Tibial artery (tissue), 4 donors: Measurements from ENCODE around the gene BCAS1.

ENCODE experiments used
- DNase-seq, 2 donors: peaks; one replicate each; pipeline ENCODE4 v3.0.0-alpha.2; 2019
- H3K27ac ChIP-seq, 2 donors: fragments of 200-600 bp; sonication (generic) in 1 of 2; 1 replicate in 1 of 2; 2 replicates in 1 of 2; pipeline ENCODE4 v1.5.1; 2018 to 2019; ENCODE audit warnings: mild to moderate bottlenecking in 1 of 2
- H3K27me3 ChIP-seq, 2 donors: fragments of 200-600 bp; sonication (generic) in 1 of 2; one replicate each; pipeline versions ENCODE4 v1.5.1 to v1.6.0; 2016 to 2019
- H3K36me3 ChIP-seq, 3 donors: fragments of 200-600 bp; sonication (generic) in 2 of 3; one replicate each; pipeline ENCODE4 v1.5.1; 2016 to 2019; ENCODE audit warnings: mild to moderate bottlenecking in 2 of 3
- H3K4me1 ChIP-seq, 4 donors: fragments of 200-600 bp; sonication (generic) in 2 of 4; 1 replicate in 3 of 4; 2 replicates in 1 of 4; pipeline ENCODE4 v1.5.1; 2016 to 2019
- H3K4me3 ChIP-seq, 2 donors: fragments of 200-600 bp; sonication (generic) in 1 of 2; 1 replicate in 1 of 2; 2 replicates in 1 of 2; pipeline ENCODE4 v1.5.1; 2018 to 2019; ENCODE audit warnings: mild to moderate bottlenecking in 2 of 2
- H3K9me3 ChIP-seq, 3 donors: fragments of 200-600 bp; sonication (generic) in 1 of 3; one replicate each; pipeline ENCODE4 v1.5.1; 2016 to 2019
- CTCF ChIP-seq, 2 experiments: fragments of 200-600 bp in 1 of 2; fragments of 450-650 bp in 1 of 2; IDR thresholded peaks; one replicate each; pipeline ENCODE4 v1.5.1; 2017 to 2019; ENCODE audit warnings: antibody characterized with exemption in 2 of 2, mild to moderate bottlenecking in 1 of 2, moderate library complexity in 1 of 2
- intact Hi-C: fragments of 100-400 bp; cut with DNase I; formaldehyde crosslinking; loops from one replicate; pipeline ENCODE4 v1.15.0; 2023; ENCODE audit warnings: low total_unique reads

Gene BCAS1

GRCh38 chr20:53964501-53965253, 105.7 kb downstream of the BCAS1 start:
- Histone ChIP-seq H3K36me3 (no peaks in the 10 kb centered on the region), H3K27ac (no peak overlapping the region), H3K4me1 (no peaks in the 10 kb centered on the region), H3K27me3 (peaks cover 0 to 2% of the 10 kb centered on the region in 2 donors), H3K9me3 (no peaks in the 10 kb centered on the region), H3K4me3 (no peak overlapping the region)
- no peak for TF ChIP-seq CTCF (IDR thresholded peaks at IDR 0.05)
- DNase-seq, result no peak
- intact Hi-C loops, result no loop called here

GRCh38 chr20:53964067-53964466, 106.3 kb downstream of the BCAS1 start:
- TF ChIP-seq CTCF (IDR thresholded peaks at IDR 0.05), result no peak

GRCh38 chr20:53963635-53964034, 106.8 kb downstream of the BCAS1 start:
- Histone ChIP-seq H3K36me3 (no peaks in the 10 kb centered on the region), H3K27ac (no peak overlapping the region), H3K27me3 (peaks cover 0 to 2% of the 10 kb centered on the region in 2 donors), H3K9me3 (no peaks in the 10 kb centered on the region), H3K4me3 (no peak overlapping the region), H3K4me1 (no peaks in the 10 kb centered on the region)
- no peak for DNase-seq
- TF ChIP-seq CTCF (IDR thresholded peaks at IDR 0.05), result no peak
- intact Hi-C loops, result no loop called here

More at GRCh38 chr20:53964067-53964466, 106.3 kb downstream of the BCAS1 start:
- Histone ChIP-seq H3K4me1 (no peaks in the 10 kb centered on the region), H3K4me3 (no peak overlapping the region), H3K9me3 (no peaks in the 10 kb centered on the region), H3K27ac (no peak overlapping the region), H3K27me3 (peaks cover 0 to 2% of the 10 kb centered on the region in 2 donors), H3K36me3 (no peaks in the 10 kb centered on the region)
- no peak for DNase-seq
- intact Hi-C loops, result no loop called here

- no peak for TF ChIP-seq CTCF (IDR thresholded peaks at IDR 0.05)
- intact Hi-C loops, result no loop called here
- no peaks in the 10 kb centered on the region for H3K9me3 ChIP-seq
Observed at GRCh38 chr20:53962388-53962787, 108.0 kb downstream of the BCAS1 start.

GRCh38 chr20:53961527-53961926, 108.9 kb downstream of the BCAS1 start:
- TF ChIP-seq CTCF (IDR thresholded peaks at IDR 0.05), result no peak
- DNase-seq, result no peak
- Histone ChIP-seq H3K27ac (no peak overlapping the region), H3K36me3 (no peaks in the 10 kb centered on the region), H3K4me1 (no peaks in the 10 kb centered on the region), H3K9me3 (no peaks in the 10 kb centered on the region), H3K4me3 (no peak overlapping the region), H3K27me3 (peaks cover 0 to 2% of the 10 kb centered on the region in 2 donors)
- intact Hi-C loops, result no loop called here

More at GRCh38 chr20:53962388-53962787, 108.0 kb downstream of the BCAS1 start:
- Histone ChIP-seq H3K4me1 (no peaks in the 10 kb centered on the region), H3K36me3 (no peaks in the 10 kb centered on the region), H3K27ac (no peak overlapping the region), H3K27me3 (peaks cover 0 to 2% of the 10 kb centered on the region in 2 donors), H3K4me3 (no peak overlapping the region)
- DNase-seq, result no peak
